Urothelium cell line (cell line): ENCODE data around the gene KCTD5.
"Not testable (repeated sequence)": the region's sequence is repeated elsewhere in the genome, so short reads cannot be mapped to it uniquely, and the experiment has no call there.

ENCODE experiments used
- DNase-seq: peaks from one replicate; pipeline ENCODE4 v3.0.0; 2011; ENCODE audit warnings: low spot score, mixed read lengths
- FAIRE-seq: peaks from 2 replicates; lab custom pipeline; 2011; peaks lifted over from hg19 to GRCh38; lab: Jason Lieb, UNC

KCTD5 gene

DNA sequence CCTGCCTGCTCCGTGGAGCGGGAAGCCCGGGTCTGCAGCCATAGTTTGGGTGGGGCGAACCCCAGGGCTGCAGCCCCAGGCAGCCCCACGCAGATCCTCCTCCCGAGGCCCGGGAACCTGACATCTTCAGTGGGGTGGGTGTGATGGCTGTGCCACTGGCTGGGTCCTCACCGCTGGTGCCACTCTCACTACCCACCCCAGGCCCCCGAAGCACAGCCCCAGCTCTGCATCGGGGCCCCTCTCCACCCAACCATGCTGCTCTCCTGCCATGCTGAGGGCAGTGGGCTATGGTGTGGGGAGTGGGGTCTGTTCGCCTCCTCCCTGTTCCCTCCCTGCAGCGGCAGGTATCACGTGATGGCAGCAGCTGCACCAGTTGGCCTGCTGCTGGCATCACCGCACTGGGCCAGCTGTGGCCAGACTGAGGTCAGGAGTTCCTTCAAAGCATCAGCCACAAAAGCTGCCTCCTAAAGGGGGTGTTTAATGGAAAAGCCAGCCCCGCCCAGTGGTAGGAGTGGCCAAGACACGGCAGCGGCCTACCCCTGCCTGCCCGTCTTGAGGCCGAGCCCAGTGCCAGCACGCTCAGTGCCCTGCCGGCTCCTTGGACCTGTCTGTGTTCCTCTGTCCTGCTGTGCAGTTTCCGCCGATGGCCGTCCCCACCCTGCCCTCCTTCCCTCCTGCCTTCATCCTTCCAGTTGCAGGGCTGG is 10.8 kb downstream of the KCTD5 start:
- FAIRE-seq (no peak), DNase-seq (no peak)

GRCh38 chr16:2696601-2697250 is 14.4 kb downstream of the KCTD5 start:
- not testable (repeated sequence) for FAIRE-seq, DNase-seq

DNA sequence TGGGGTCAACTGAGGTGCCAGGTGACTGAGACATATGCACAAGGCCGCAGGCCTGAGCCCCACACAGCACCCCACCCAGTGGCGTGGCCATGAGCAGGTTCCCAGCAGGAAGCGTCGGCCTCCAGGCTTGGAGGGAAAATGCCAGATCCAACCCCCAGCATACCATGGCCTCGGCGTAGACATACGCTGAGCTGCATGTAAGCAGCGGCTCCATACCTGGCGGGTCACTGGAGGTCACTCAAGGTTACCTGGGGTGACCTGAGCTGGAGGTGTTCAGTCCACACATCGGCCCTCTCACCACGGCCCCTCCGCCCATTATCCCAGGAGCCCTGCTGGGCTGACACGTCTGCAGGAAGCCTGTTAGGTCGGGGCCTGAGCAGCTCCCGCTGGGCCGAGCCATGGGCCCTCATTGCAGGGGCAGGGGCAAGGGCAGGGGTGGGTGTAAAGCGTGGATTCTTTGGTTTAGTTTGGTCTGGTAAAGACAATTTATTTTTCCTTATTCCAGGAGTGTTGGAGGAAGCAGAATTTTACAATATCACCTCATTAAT is 15.2 kb downstream of the KCTD5 start:
- DNase-seq (no peak), FAIRE-seq (no peak)

DNA sequence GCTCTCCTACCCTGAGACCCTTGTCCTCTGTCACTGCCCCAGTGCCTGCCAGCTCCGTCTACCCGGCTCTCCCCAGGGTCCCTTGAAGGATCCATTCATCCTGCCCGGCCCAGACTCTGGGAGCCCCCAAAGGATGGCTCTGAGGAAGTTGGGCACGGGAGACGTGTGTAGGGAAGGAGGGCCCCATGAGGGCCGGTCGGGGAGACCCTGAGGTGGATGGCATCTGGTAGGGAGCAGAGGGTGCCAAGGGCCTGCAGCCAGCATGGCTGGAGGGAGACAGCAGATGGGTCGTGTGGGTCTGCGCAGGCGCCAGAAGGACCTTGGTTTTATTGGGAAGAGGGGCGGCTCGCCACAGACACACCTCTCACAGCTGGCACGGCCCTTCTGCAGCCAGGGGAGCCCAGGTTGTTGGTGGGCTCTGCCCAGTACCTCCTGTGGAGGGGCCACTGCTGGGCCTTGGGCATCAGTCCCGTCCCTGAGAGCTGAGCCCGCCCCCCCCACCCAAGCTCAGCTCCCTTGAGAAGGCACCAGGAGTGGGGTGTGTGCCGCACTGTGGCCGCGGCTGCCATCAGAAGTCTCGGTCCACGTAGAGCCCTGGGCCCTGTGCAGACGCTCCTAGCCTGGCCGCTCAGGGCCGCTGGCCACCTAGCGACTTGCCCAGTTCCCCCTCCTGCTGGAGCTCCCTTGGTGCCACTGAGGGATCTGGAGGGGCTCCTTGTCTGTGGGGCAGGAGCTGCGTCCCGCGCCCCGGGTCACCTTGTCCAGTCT is 16.0 kb downstream of the KCTD5 start:
- FAIRE-seq (no peak), DNase-seq (no peak)

- DNase-seq: no peak
- no peak for FAIRE-seq
These were observed 16.8 kb downstream of the KCTD5 start for GRCh38 chr16:2698965-2699750.

GRCh38 chr16:2699791-2700600 is 17.7 kb downstream of the KCTD5 start:
- FAIRE-seq: no peak
- DNase-seq: no peak

DNA sequence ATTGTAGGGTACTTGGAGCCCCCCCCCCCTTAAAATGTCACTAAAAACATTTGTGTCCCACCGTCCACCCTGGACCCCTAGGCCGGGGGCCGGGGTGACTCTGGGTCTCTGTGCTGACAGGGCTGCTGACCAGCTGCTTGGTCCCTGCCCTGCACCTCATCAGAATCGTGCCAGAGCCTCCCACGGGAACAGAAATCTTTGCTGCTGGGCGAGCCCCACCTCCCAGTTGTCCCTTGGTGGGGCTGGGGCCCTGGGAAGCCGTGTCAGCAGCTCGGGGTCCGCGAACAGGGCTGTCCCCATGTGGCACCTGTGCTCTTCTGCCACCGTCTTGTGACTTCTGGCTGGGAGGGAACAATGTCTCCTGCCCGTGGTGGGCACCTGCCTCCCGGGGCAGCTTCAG is 18.5 kb downstream of the KCTD5 start:
- FAIRE-seq: no peak
- no peak for DNase-seq

DNA sequence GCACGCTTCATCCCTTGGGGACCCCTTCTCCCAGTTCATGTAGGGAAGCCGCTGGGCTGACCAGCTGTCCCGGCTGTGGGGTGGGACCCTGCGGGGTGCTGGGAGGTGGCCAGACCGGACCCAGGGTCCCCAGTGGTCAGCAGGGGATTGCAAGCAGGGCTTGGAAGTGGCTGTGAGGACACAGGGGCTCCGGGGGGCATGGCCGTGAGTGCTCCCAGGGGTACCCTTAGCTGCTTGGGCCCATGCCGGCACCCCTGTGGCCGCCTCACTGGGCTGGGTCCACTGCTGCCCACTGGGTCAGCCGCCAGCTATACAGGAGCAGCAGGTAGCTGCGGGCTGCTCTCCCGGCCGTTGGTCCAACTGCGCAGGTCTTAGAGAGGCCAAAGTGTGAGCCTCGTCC is 18.9 kb downstream of the KCTD5 start:
- FAIRE-seq (no peak), DNase-seq (no peak)

DNA sequence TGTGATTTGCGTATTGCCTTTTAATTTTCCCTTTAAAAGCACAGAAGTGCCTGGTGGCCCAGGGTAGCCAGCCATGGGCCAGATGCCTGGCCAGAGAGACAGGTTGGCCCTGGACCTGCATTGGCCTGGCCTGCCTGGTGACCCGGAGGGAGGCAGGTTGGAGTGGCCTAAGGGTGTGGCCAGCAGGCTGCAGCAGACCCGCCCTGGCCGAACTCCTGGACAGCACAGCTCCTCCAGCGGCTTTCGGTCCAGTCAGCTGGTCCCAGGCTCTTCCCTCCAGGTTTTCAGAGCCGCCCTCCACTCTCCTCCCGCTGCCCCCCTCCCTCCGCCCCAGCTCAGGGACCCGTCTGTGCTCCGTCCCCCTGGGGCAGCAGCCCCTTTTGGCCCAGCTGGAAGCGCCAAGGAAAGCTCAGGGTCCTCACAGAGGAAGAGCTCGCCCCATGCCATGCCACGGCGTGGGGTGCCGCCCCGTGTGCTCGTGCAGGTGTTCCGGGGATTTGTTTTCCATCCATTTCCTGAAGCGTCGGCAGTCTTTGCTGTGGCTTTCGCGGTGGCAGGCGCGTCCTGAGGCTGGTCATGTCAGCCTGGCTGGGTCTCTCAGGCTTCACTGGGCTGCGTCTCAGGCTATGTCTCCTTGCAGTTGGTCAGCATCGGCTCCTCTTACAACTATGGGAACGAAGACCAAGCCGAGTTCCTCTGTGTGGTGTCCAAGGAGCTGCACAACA is 19.6 kb downstream of the KCTD5 start:
- FAIRE-seq (no peak), DNase-seq (no peak)

DNA sequence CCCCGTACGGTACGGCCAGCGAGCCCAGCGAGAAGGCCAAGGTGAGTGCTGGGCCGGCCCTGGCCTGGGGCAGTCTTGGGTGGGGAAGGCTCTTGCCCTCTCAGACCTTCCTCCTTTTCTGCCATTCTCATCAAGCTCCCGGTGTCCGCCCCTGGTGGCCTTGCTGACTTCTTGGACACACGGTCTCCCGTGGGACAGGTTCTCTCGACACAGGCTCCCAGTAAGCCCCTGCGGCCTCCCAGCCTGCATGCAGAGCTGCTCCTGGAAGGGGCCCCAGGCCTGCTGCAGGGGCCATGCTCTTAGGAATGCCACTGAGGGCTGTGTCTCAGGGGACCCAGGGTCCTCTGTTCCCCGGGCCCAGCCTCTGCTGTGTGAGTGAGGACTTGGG is 20.1 kb downstream of the KCTD5 start:
- FAIRE-seq (no peak), DNase-seq (no peak)

- DNase-seq: no peak
- FAIRE-seq: no peak
These were observed 20.8 kb downstream of the KCTD5 start for GRCh38 chr16:2702871-2703745.

GRCh38 chr16:2704166-2704982 is 22.1 kb downstream of the KCTD5 start:
- FAIRE-seq (no peak), DNase-seq (no peak)

DNA sequence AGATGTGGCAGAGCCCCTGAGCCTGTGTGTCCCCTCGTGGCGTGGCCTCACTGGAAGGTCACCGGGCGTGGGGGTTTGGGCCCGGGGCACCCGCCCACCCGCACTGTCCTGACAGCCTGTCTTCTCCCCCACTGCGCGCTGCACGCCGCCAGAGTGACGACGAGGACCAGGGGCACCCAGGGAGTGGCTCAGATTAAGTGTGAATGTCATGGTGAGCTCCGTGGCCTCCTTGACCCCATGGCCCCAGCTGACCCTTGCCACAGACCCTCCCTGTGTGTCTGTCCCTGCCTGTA is 22.6 kb downstream of the KCTD5 start:
- FAIRE-seq (no peak), DNase-seq (no peak)

GRCh38 chr16:2705351-2705750 is 23.0 kb downstream of the KCTD5 start:
- DNase-seq (no peak), FAIRE-seq (no peak)

DNA sequence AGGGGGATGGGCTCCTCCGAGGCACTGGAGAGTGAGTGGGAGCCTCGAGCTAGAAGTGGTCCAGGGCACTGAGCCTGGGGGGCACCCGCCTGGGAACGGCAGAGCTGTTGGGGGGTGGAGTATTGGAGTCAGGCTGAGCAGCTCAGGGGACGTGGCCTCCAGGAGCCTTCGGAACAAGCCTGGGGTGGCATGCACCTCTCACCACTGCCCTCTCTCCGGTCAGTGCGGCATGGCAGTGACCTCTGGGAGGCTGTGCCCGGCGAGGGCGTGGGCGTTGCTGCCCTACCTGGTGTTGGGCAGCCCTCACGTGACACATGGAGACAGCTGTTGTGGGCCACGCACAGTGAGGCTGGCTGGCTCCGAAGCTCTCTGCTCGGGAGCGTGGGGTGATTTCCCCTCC is 23.8 kb downstream of the KCTD5 start:
- no peak for DNase-seq
- FAIRE-seq: no peak

- FAIRE-seq (no peak), DNase-seq (no peak)
These were observed 24.4 kb downstream of the KCTD5 start for GRCh38 chr16:2706611-2707311.
